Keratinocyte (primary cell): Measurements from ENCODE around the gene PCDHAC2.

Experiments
- EZH2 ChIP-seq: IDR thresholded peaks from one replicate; pipeline ENCODE4 v1.6.1; 2012; ENCODE audit warnings: inconsistent platforms, mild to moderate bottlenecking, low read length, moderate library complexity
- TF ChIP-seq, protein P1 (sequence below), 3 experiments: IDR thresholded peaks in 1 of 3; conservative IDR thresholded peaks in 1 of 3; optimal IDR thresholded peaks in 1 of 3; 2 replicates in 2 of 3; 3 replicates in 1 of 3; pipeline versions ENCODE3 to v1.5.1; 2011; ENCODE audit warnings: low read length in 3 of 3, mild to moderate bottlenecking in 3 of 3, moderate library complexity in 2 of 3, control low read depth in 1 of 3, inconsistent platforms in 1 of 3; ENCODE audit not compliant: insufficient read depth in 2 of 3; ENCODE audit errors: extremely low read depth in 1 of 3

DNA sequence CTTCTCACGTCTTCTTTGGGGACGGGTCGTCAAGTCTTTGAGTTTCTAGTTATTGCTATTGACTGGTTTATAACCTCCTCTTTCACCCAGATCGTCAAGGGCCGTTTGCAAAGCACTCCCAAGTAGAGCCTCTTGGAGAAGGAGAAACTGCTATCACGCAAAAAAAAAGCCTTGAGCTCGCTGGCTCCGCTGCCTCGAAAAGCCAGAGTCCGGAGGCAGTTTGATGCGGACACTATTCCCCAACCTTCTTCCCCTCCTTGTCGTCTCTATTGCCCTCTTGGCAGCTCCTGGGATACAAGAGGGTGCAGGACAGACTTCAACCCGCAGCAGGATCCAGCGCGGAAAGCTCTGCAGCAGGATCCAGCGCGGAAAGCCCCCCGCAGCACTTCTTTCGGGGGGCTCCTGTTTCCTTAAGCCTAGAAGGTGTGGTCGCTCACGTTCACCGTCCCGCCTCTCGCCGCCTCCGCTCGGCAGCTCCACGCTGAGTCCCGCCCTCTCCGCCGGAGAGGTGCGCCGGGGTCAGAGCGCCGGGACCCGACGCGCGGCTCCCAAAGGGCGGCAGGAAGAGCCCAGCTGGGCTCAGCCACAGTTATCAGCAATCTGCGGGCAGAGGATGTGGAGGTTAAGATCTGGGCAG lies 40.4 kb upstream of the PCDHAC2 start, which contains the start of gene PCDHAC1:
- TF ChIP-seq, protein P1, sequence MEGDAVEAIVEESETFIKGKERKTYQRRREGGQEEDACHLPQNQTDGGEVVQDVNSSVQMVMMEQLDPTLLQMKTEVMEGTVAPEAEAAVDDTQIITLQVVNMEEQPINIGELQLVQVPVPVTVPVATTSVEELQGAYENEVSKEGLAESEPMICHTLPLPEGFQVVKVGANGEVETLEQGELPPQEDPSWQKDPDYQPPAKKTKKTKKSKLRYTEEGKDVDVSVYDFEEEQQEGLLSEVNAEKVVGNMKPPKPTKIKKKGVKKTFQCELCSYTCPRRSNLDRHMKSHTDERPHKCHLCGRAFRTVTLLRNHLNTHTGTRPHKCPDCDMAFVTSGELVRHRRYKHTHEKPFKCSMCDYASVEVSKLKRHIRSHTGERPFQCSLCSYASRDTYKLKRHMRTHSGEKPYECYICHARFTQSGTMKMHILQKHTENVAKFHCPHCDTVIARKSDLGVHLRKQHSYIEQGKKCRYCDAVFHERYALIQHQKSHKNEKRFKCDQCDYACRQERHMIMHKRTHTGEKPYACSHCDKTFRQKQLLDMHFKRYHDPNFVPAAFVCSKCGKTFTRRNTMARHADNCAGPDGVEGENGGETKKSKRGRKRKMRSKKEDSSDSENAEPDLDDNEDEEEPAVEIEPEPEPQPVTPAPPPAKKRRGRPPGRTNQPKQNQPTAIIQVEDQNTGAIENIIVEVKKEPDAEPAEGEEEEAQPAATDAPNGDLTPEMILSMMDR (optimal IDR thresholded peaks at IDR 0.05 in 1 of 3, IDR thresholded peaks at IDR 0.05 in 1 of 3, conservative IDR thresholded peaks at IDR 0.05 in 1 of 3; ENCODE audit: extremely low read depth in 1 of 3, insufficient read depth in 2 of 3, low read length in 3 of 3), result no peak
- no peak for TF ChIP-seq EZH2
